GM18517 (cell line): ENCODE measurements around the gene AAR2.

Experiments
- ATAC-seq: cut with Tn5 transposase; IDR thresholded peaks from one replicate; pipeline ENCODE4 v1.9.1; 2021; ENCODE audit warnings: mild to moderate bottlenecking, moderate library complexity; ENCODE audit not compliant: unreplicated experiment

Gene AAR2

GRCh38 chr20:36235892-36236785, at the start of gene AAR2:
AAR2 (plus strand) TSS chr20:36236478; CDS start chr20:36239869, 3,391 bp downstream.
- ATAC-seq: no peak

GRCh38 chr20:36193977-36194712, 42.1 kb upstream of the AAR2 start:
- ATAC-seq: no peak

- no peak for ATAC-seq
Observed at GRCh38 chr20:36196676-36197075, 39.6 kb upstream of the AAR2 start.

- ATAC-seq: no peak
Observed at GRCh38 chr20:36197271-36197670, 39.0 kb upstream of the AAR2 start.

GRCh38 chr20:36199345-36200257, 36.7 kb upstream of the AAR2 start:
- ATAC-seq: no peak

- no peak for ATAC-seq
Observed at GRCh38 chr20:36200451-36200850, 35.8 kb upstream of the AAR2 start.

GRCh38 chr20:36201198-36201597, 35.1 kb upstream of the AAR2 start:
- ATAC-seq: no peak

GRCh38 chr20:36202891-36203338, 33.4 kb upstream of the AAR2 start:
- no peak for ATAC-seq

GRCh38 chr20:36203861-36204260, 32.4 kb upstream of the AAR2 start:
- no peak for ATAC-seq

- no peak for ATAC-seq
Observed at GRCh38 chr20:36205026-36205425, 31.3 kb upstream of the AAR2 start.

- no peak for ATAC-seq
Observed at GRCh38 chr20:36206068-36206467, 30.2 kb upstream of the AAR2 start.

GRCh38 chr20:36206641-36207040, 29.6 kb upstream of the AAR2 start:
- no peak for ATAC-seq

- ATAC-seq: no peak
Observed at GRCh38 chr20:36207602-36208001, 28.7 kb upstream of the AAR2 start.

- ATAC-seq: no peak
Observed at GRCh38 chr20:36208257-36208656, 28.0 kb upstream of the AAR2 start.

GRCh38 chr20:36210436-36211021, 25.7 kb upstream of the AAR2 start:
- no peak for ATAC-seq

GRCh38 chr20:36213362-36213761, 22.9 kb upstream of the AAR2 start:
- no peak for ATAC-seq

- ATAC-seq: no peak
Observed at GRCh38 chr20:36214684-36215256, 21.5 kb upstream of the AAR2 start.

- no peak for ATAC-seq
Observed at GRCh38 chr20:36215778-36216177, 20.5 kb upstream of the AAR2 start.

GRCh38 chr20:36216314-36217025, 19.8 kb upstream of the AAR2 start:
- ATAC-seq: no peak

- no peak for ATAC-seq
Observed at GRCh38 chr20:36217226-36217625, 19.1 kb upstream of the AAR2 start.
